Measurements from ENCODE around the gene SIX3.

DNA sequence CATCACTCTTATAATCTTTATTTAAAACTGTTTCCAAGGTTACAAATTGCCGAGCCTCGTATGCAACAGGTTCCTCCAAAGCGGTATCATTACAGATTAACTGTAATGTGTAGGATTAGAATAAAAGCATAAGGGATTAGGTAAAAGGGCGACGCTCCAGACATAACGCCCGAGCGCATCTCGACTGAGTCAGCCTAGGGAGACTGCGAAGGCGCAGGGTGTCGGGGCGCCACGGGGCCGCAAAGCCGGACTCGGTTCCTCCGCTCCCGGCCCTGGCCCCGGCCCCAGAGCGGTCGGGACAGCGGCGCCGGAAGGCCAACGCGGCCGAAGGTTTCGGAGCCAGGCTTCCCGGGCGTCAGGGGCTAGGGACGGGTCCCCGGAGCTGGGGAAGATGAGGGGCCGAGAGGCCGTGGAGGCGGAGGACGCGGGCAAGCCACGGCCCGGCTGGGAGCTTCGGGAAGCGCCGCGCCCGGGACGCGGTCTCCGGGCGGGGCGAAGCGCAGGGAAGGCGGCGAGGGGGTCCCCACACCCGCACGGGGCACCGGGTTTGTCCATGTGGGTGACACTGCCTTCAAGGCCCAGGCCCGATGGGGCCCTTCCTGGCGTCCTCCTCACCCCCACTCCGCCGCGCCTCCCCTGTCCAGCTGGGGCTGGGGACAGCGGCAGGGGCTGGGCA, 12.9 kb upstream of the SIX3 start:
- TF ChIP-seq ZNF274 (IDR thresholded peaks at IDR 0.05; ENCODE audit: low read depth, low read length) (no peak), YY1 (IDR thresholded peaks at IDR 0.05; ENCODE audit: insufficient read depth, insufficient read length) (no peak)

Measured in NT2/D1 (cell line).